GM23338 (cell line): ENCODE data around the gene DVL2. TPM values are rescaled to one million over a fixed set of nuclear protein-coding genes. Genes with fewer than 3 reads are reported as not detected.

Experiments
- ATAC-seq: fragments of 200-7000 bp; cut with Tn5 transposase; 3 replicates; pipeline ENCODE4 v1.9.1; 2020
- DNase-seq: peaks from one replicate; pipeline ENCODE4 v3.0.0-alpha.2; 2015; ENCODE audit warnings: low spot score
- H2AFZ ChIP-seq: fragments of 200-600 bp; sonication (generic); 2 replicates; pipeline ENCODE4 v1.8.0; 2016; ENCODE audit warnings: antibody characterized with exemption, mild to moderate bottlenecking, moderate library complexity
- H3F3A ChIP-seq: fragments of 200-600 bp; sonication (generic); replicated peaks from 2 replicates; pipeline ENCODE4 v1.8.0; 2017; ENCODE audit warnings: antibody characterized with exemption, mixed run types, low read depth
- H3K27ac ChIP-seq: fragments of 200-600 bp; sonication (generic); 2 replicates; pipeline ENCODE4 v1.6.1; 2016; ENCODE audit warnings: low read depth
- H3K27me3 ChIP-seq: fragments of 200-600 bp; sonication (generic); 2 replicates; pipeline ENCODE4 v1.8.0; 2016; ENCODE audit warnings: mild to moderate bottlenecking, mixed run types, moderate library complexity; ENCODE audit not compliant: insufficient read depth
- H3K36me3 ChIP-seq: fragments of 200-600 bp; sonication (generic); 2 replicates; pipeline ENCODE4 v1.8.0; 2016; ENCODE audit warnings: mild to moderate bottlenecking; ENCODE audit not compliant: insufficient read depth
- H3K4me1 ChIP-seq: fragments of 200-600 bp; sonication (generic); 2 replicates; pipeline ENCODE4 v1.8.0; 2016; ENCODE audit warnings: mild to moderate bottlenecking, moderate library complexity; ENCODE audit not compliant: insufficient read depth
- H3K4me2 ChIP-seq: fragments of 200-600 bp; sonication (generic); 2 replicates; pipeline ENCODE4 v1.7.1; 2017; ENCODE audit warnings: mixed run types
- H3K4me3 ChIP-seq: fragments of 200-600 bp; sonication (generic); 2 replicates; pipeline ENCODE4 v1.6.1; 2016; ENCODE audit warnings: mixed run types
- H3K79me2 ChIP-seq: fragments of 200-600 bp; sonication (generic); replicated peaks from 2 replicates; pipeline ENCODE4 v1.8.0; 2017; ENCODE audit warnings: mild to moderate bottlenecking; ENCODE audit not compliant: insufficient read depth
- H3K9me2 ChIP-seq: fragments of 200-600 bp; sonication (generic); 2 replicates; pipeline ENCODE4 v1.8.0; 2017; ENCODE audit not compliant: insufficient read depth
- H4K20me1 ChIP-seq: fragments of 200-600 bp; sonication (generic); replicated peaks from 2 replicates; pipeline ENCODE4 v1.8.0; 2017; ENCODE audit warnings: mild to moderate bottlenecking; ENCODE audit not compliant: insufficient read depth
- H3K27ac Mint-ChIP-seq: 2 replicates; pipeline ENCODE4 v1.8.0; 2020; ENCODE audit warnings: inconsistent platforms, mild to moderate bottlenecking, moderate library complexity, mixed read lengths
- H3K27me3 Mint-ChIP-seq: 3 replicates; pipeline ENCODE4 v1.8.0; 2022; ENCODE audit warnings: low read depth, mild to moderate bottlenecking, moderate library complexity, mixed read lengths, inconsistent platforms; ENCODE audit not compliant: insufficient read depth, poor library complexity
- H3K36me3 Mint-ChIP-seq: 3 replicates; pipeline ENCODE4 v1.8.0; 2021; ENCODE audit warnings: low read depth, mild to moderate bottlenecking, inconsistent platforms, moderate library complexity, mixed read lengths
- H3K4me1 Mint-ChIP-seq: 3 replicates; pipeline ENCODE4 v1.8.0; 2020; ENCODE audit warnings: mild to moderate bottlenecking, inconsistent platforms, mixed read lengths
- H3K4me3 Mint-ChIP-seq: 3 replicates; pipeline ENCODE4 v1.8.0; 2021; ENCODE audit warnings: moderate library complexity, mild to moderate bottlenecking, inconsistent platforms, mixed read lengths
- H3K9me3 Mint-ChIP-seq: 3 replicates; pipeline ENCODE4 v1.8.0; 2020; ENCODE audit warnings: moderate library complexity, mild to moderate bottlenecking, inconsistent platforms, mixed read lengths
- CREB1 ChIP-seq: fragments of 250-450 bp; sonication (Bioruptor Pico); IDR thresholded peaks from 2 replicates; pipeline ENCODE4 v1.5.0; 2020; ENCODE audit warnings: low read depth, mild to moderate bottlenecking, moderate library complexity
- ETS1 ChIP-seq: IDR thresholded peaks from 2 replicates; pipeline ENCODE4 v1.6.1; 2016; ENCODE audit warnings: antibody characterized with exemption
- EZH2phosphoT487 ChIP-seq: fragments of 200-600 bp; sonication (generic); IDR thresholded peaks from one replicate; pipeline ENCODE4 v1.8.1; 2018; ENCODE audit warnings: antibody characterized with exemption; ENCODE audit not compliant: unreplicated experiment
- POLR2AphosphoS5 ChIP-seq: IDR thresholded peaks from 2 replicates; pipeline ENCODE4 v1.6.1; 2016; ENCODE audit warnings: antibody characterized with exemption, low read depth
- STAT1 ChIP-seq: IDR thresholded peaks from one replicate; pipeline ENCODE4 v1.6.1; 2016; ENCODE audit warnings: antibody characterized with exemption; ENCODE audit not compliant: unreplicated experiment
- polyA plus RNA-seq: library from polyadenylated mRNA; unstranded; fragments of >200 nt; fragmentation: Nextera tagmentation; extraction: Ambion mirVana; gene quantifications from 2 replicates; pipeline ENCODE4 v1.2.1, GENCODE V29; 2016
- total RNA-seq: library from RNA; depleted of rRNA; stranded (reverse); fragments of >200 nt; shearing (Covaris generic); gene quantifications from 2 replicates; pipeline ENCODE4 v1.2.3, GENCODE V29; 2014

The DVL2 gene
- total and polyA plus RNA-seq, 2 experiments from 2014 or later, result 19.7 to 80.6 TPM

DNA sequence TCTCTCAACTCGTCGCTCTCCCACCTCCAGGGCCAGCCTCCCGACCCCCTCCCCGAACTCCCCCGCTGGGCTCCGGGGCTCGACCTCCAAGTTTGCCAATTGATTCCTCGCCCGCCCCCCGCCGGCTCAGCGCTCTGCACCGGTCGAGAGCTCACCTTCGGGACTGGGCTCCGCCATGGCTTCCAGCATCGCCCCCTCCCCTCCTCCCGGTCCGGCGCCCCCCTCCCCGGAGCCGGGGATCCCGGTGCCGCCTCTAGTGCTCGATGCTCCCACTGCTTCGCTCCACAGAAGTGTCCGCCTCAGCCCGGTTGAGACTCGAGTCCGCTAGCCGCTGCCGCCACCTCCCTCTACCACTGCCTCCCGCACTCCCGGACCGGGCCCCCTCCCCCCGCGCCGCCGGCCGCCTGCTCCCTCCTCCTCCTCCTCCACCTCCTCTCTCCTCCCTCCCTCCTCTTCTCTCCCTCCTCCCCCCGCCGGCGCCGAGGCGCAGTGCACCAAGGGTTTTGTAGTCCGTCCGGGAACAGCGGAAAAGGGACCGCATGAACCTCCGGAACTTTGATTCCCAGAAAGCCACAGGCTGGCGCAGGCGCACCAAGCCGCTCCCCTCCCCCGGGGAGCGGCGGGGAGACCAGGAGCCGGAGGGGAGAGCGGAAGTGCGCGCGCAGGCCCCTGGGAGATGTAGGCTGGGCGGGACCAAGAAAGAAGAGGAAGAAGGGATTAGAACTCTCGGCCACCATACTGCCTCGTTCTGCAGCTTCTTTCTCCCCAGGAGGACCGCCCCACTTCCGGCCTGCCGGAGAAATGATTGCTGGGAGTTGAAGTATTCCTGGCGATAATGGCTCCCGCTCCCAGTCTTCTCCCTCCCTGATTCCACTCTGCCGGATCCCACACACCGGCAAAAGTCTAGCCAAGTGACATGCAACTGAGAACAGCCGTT, 5.0 kb upstream of the DVL2 start, which contains the start of gene PHF23:
PHF23 (minus strand) TSS at position 367 of the 937 bp plus-strand sequence; CDS start at position 189, 178 bp downstream.
- TF ChIP-seq POLR2AphosphoS5 (peak; percentile 44; the same call in 1 of the 2 replicates), STAT1 (no peak), CREB1 (CRISPR knock-in tag) (peak; percentile 59), ETS1 (peak; percentile 99)
- Mint-ChIP-seq H3K9me3 (peaks cover 2% of the 10 kb centered on the region), H3K27ac (peak within 1 kb of the TSS; percentile 98), H3K36me3 (peaks cover 59% of the 10 kb centered on the region), H3K4me3 (peak within 1 kb of the TSS; percentile 87), H3K27me3 (peaks cover 35% of the 10 kb centered on the region), H3K4me1 (peaks cover 40% of the 10 kb centered on the region)
- Histone ChIP-seq H3K27ac (peak within 1 kb of the TSS; percentile 93; the same call in 1 of the 2 replicates), H3K9me2 (no peaks in the 10 kb centered on the region), H3K27me3 (no peaks in the 10 kb centered on the region), H2AFZ (no peak within 1 kb of the TSS), H4K20me1 (peaks cover 17% of the 10 kb centered on the region), H3K36me3 (peaks cover 19% of the 10 kb centered on the region), H3F3A (peaks cover 43% of the 10 kb centered on the region), H3K4me3 (peak within 1 kb of the TSS; percentile 99), H3K4me2 (peak within 1 kb of the TSS; percentile 92), H3K79me2 (peaks cover 44% of the 10 kb centered on the region), H3K4me1 (peaks cover 19% of the 10 kb centered on the region)
- peak; percentile 61 for ATAC-seq
- peak; percentile 100 for DNase-seq

GRCh38 chr17:7238420-7239090, 4.2 kb upstream of the DVL2 start:
- Mint-ChIP-seq H3K4me1 (peaks cover 38% of the 10 kb centered on the region), H3K9me3 (peaks cover 3% of the 10 kb centered on the region), H3K27me3 (peaks cover 35% of the 10 kb centered on the region), H3K27ac (peak overlapping the region; percentile 98), H3K36me3 (peaks cover 54% of the 10 kb centered on the region), H3K4me3 (peak overlapping the region; percentile 87)
- no peak overlapping the region for H2AFZ ChIP-seq
- peak overlapping the region; percentile 99 for H3K4me3 ChIP-seq
- DNase-seq, result no peak
- H3K4me1 ChIP-seq, result peaks cover 18% of the 10 kb centered on the region
- peak overlapping the region; percentile 92 for H3K4me2 ChIP-seq
- peaks cover 17% of the 10 kb centered on the region for H3K36me3 ChIP-seq
- peaks cover 42% of the 10 kb centered on the region for H3F3A ChIP-seq
- H4K20me1 ChIP-seq, result peaks cover 17% of the 10 kb centered on the region
- peak overlapping the region; percentile 88; the same call in 1 of the 2 replicates for H3K27ac ChIP-seq
- TF ChIP-seq EZH2phosphoT487, result no peak
- no peaks in the 10 kb centered on the region for H3K27me3 ChIP-seq
- no peaks in the 10 kb centered on the region for H3K9me2 ChIP-seq
- no peak for ATAC-seq
- peaks cover 49% of the 10 kb centered on the region for H3K79me2 ChIP-seq
